Bone marrow (tissue), 2 donors: Measurements from ENCODE around the gene PPP1R14D.

Experiments used
- DNase-seq, 2 donors: peaks; one replicate each; lab custom pipeline; 2025; lab: John Stamatoyannopoulos, UW

PPP1R14D gene

DNA sequence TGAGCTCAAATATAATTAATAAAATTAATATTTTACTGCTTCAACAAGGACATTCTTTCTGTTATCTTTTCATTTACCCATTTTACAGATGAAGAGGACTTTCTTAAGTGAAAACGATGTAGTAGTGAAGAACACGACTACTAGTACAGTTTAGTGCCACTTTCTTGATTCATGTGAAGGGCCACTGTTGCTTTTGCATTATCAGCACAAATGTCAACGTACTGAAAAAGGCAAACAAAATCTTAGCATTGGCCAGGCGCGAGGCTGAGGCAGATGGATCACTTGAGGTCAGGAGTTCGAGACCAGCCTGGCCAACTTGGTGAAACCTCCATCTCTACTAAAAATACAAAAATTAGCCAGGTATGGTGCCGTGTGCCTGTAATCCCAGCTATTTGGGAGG lies 9.5 kb downstream of the PPP1R14D start:
- no peak for DNase-seq

DNA sequence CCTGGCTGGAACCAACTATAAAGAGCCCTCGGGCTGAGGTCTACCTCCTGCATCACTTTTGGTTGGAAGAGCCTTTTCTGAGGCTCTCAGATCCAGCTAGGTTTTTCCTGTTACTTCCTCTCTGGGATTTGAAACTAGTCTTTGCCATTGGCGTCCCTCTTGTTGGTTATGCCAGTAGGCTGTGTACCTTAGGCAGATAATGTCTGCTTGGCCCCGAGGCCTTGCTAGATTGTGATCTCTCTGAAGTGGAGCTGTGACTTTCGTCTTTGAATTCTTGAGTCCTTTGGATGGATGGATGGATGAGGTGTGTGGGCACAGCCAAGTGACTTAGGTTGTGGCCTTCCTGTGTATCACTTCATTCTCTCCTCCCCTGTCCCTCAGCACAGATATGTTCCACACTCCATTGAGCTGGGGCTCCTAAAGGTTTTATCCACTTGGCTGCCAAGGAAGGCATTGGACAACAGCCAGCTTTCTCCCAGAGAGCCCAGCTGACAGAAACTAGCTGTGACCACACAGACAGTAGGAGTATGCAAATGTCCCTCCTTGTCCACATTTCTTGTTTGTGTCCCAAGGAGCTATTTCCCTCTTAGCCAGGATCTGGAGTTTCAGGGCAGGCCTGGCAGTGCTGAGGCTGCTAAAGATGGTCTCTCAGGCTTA lies 13.3 kb downstream of the PPP1R14D start:
- DNase-seq = no peak

DNA sequence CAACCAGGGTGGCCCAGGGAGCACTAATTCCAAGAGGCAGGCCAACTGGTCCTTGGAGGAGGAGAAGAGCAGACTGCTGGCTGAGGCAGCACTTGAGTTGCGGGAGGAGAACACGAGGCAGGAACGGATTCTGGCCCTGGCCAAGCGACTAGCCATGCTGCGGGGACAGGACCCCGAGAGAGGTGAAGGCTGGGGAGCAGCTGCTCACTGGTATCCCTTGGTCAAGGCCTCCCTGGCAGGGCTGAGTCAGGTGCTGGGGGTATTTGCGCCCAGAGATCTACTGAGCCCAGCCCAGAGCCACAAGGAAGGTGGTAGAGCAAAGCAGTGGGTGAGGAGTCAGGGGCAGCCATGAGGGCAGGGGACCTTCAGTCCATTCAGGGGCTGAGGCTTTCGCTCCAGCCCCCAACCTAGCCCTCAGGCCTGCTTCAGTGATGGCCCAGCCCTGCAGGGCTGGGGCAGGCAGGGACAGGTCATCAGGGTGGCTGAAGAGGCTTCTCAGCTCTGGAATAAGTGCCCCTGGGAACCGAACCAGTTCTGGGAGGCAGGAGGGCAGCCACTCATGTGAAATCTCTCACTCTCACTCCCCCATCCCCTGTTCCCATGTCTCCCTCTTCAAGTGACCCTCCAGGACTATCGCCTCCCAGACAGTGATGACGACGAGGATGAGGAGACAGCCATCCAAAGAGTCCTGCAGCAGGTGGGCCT lies 15.6 kb downstream of the PPP1R14D start:
- DNase-seq = no peak

DNA sequence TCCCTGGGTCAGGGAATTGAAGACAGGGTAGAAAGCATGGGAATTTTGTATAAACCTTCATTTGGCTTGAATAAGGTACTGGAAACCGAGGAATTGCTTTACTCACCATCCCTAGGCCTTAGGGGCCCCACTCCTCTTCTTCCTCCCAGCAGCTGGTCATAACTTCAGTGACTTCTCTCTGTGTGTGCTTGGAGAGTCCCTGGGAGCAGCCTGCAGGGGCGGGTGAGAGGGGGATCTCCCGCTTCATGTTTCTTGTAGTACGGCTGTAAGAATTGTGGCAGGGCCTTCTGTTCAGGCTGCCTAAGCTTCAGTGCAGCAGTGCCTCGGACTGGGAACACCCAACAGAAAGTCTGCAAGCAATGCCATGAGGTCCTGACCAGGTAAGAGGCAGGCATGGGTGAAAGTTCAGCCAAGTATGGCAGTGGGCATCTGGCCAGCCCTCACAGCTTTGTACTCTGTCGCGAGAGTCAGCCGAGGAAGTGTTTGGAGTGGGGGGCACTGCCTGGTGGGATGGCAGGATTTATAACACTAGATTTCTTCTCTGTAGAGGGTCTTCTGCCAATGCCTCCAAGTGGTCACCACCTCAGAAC lies 19.6 kb downstream of the PPP1R14D start:
- no peak for DNase-seq

DNA sequence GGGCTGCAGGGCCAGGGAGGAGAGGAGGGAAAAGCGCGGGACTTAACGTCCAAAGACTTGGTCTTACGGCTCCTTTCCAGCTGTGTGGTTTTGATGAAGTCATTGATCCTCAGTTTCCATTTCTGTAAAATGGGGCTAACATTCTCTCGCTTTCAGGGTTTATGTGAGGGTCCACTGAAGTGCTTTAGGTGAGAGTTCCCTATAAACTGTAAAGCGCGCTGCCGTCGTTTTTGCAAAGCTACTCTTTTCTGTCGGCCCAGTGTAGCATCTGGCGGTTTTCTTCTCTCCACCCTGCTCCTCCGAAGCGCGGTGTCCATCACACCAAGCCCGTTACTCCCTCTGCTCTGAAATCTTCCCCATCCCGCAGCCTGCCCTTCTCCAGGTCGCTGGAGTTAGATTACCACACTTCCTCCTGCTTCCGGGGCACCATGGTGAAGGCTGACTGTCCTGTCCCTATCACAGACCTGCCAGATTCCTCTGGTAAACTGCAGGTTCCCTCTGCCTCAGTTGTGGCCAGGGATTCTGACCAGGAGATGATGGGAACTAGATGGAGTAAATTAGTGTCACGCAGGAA lies 20.5 kb downstream of the PPP1R14D start:
- DNase-seq = no peak

DNA sequence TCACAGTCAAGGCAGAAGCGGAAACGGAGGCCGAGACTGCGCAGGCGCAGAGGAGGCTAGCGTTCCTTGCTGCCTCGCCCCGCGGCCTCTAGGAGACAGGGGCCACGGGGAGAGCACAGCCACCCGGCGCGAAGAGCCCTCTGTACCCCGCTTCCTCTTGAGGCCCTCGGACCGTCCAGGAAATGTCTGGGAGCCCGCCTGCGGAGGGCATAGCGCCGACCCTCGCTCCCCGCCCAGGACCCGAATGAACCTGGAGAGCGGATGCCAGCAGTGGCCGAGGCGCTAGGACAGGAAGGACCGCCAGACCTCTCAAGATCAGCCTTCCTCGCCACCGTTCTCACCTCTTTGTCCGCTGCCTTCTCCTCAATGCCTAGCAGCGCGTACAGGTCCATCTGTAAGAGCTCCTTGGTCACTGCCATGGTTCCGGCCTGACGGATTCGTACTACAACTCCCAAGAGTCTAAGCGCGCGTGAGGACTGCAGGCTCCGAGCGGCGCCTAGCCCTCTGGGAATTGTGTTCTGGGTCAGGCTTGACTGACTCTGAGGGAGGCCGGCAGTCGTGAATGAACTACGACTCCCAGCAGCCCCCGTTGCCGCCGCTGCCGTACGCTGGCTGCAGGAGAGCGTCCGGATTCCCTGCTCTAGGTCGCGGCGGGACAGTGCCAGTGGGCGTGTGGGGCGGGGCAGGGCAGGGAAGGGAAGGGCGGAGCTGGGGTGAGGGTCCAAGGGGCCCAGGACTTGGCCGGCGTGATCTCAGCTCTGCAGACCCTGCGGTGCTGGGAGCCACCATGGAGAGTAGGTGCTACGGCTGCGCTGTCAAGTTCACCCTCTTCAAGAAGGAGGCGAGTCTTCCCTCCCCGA lies 21.2 kb downstream of the PPP1R14D start, which contains the start of the genes DNAJC17 and ZFYVE19:
Gene DNAJC17, minus strand, starts transcription at position 446 of the 860 bp plus-strand sequence. Its CDS starts 27 bp downstream, at position 419.
Gene ZFYVE19, plus strand, starts transcription at position 62 of the 860 bp plus-strand sequence. Its CDS starts 501 bp downstream, at position 563.
- peak; percentile 88 to 96 for DNase-seq

DNA sequence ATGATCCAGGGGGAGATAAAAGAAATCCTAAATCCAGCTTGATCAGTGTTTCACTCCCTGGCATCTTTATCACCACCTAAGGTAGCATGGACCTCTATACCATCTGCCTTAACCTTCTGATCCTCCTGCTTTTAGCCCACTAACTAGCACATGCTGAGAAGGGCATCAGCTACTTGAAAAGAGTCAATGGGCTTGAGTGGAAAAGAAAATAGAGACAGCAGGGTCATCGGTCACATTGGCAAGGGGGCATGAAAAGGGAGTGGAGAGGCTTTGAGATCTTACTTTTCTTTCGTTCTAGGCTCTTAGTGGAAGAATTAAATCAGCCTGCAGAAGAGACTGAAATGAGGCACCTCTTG lies 21.9 kb downstream of the PPP1R14D start:
- DNase-seq = no peak

DNA sequence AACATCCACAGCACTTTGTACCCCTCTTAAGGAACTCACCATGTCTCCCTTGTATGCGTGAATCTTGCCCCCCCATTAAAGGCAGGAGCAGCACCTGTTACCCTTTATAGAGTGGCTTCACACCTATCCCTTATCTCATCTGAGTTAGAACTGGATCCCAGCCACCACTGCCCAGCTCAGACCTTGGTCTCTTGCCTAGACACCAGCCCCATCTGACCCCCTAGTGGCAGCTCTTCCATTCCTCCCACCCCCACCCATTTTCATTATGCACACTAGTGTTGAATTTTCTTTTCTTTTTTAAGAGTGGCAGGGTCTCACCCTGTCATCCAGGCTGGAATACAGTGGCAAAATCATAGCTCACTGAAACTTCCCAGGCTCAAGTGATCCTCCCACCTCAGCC lies 24.8 kb downstream of the PPP1R14D start:
- no peak for DNase-seq

DNA sequence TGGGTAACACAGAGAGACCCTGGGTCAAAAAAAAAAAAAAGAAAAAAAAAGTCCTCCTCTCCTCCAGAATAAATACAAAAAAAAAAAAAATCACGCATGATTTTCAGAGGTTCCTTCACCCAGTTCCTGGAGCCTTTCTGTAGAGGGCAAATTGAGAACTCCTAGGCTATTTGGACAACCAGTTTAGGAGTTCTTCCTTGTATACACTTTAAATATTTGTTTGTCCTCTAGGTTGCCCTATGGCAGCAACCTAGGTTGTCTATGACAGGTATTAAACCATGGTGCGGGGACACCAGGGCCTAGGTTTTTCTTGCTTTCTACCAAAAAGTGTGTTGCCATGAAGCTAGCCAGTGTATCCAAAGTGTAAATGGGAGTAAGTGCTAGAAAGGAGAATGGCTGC lies 25.4 kb downstream of the PPP1R14D start:
- no peak for DNase-seq

DNA sequence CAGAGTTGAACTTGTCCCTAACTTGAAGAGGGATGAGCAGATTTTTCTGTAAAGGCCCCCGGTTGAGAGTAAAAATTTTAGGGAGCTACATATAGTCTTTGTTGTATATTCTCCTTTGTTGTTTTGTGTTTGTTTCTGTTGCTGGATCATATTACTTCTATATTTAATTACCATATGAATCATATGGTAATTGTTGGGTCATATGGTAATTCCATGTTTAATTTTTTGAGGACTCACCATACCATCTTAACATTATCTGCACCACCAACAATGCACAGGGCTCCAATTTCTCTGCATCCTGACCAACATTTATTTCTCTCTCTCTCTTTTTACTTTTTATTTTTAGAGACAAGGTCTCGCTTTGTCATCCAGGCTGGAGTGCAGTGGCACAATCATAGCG lies 29.0 kb downstream of the PPP1R14D start:
- DNase-seq = no peak

DNA sequence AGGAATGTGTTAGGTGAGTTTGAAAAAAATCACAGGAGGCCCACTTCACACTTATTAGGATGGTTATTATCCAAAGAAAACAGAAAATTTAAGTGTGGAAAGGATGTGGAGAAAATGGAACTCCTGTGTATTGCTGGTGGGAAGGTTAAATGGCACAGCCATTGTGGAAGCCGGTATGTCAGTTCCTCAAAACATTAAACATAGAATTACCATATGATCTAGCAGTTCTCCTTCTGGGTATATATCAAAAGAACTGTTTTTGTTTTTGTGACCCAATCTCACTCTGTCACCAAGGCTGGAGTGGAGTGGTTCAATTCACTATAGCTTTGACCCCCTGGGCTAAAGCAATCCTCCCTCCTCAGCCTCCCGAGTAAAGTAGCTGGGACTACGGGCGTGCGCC lies 32.0 kb downstream of the PPP1R14D start:
- no peak for DNase-seq

DNA sequence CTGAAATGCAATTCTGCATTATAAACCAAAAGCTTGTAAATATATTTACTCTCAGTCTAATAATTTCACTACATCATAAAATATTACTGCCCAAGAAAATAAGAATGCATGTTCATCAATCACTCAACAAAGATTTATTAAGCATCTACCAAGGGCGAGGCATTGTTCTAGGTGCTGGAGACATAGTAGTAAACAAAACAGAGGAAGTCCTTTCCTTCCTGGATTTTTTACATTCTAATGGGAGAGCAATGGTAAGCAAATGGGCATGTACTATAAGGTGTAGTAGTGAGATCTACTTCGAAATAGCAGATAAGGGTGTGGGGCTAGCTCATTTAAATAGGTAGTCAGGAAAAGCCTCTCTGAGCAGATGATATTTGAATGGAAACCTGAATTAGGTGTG lies 32.5 kb downstream of the PPP1R14D start:
- DNase-seq = no peak

DNA sequence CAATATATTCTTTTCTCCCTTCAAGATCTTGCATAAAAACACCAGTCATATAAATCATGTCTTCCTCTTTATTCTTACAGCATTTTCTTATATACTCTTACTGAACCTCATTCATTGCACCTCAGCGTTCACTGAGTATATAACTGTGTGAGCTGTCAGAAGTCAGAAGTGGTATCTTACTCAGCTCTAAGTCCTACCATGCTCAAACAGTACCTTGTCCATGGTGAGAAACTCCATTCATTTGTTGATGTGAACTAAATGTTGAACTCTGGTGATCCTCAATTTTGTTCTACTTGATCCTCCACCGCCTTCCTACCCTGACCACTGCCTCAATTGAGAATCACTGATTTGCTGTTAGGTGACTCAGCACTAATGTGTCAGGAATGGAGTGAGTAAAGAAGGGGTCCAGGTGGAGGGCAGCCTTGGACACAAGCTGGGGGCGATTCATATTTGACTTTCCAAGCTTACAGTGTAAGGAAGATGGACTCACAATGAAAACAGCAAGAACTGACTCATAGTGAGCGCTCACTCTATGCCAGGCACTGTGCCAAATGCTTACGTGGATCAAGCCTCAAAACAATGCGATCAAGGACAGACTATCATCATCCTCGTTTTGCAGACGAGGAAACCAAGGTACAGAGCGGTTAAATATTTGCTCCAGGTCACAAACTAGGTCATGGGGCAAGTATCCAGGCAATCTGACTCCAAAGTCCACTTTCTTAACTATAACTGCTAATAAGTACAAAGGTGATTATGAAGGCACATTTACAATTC lies 35.1 kb downstream of the PPP1R14D start:
- DNase-seq = no peak

DNA sequence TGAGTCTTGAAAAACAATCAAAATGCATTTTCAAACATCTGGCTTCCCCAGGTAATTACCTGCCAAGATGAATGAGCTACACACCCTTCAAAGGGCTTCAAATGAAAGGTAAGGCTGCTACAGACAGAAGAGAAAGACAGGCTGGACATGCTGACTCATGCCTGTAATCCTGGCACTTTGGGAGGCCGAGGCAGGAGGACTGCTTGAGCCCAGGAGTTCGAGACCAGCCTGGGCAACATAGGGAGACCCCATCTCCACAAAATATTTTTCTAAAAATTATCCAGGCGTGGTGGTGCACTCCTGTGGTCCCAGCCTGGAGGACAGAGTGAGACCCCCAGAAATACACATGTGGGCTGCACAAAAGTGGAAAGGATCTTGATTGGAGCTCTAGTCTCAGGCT lies 36.1 kb downstream of the PPP1R14D start:
- DNase-seq = no peak

DNA sequence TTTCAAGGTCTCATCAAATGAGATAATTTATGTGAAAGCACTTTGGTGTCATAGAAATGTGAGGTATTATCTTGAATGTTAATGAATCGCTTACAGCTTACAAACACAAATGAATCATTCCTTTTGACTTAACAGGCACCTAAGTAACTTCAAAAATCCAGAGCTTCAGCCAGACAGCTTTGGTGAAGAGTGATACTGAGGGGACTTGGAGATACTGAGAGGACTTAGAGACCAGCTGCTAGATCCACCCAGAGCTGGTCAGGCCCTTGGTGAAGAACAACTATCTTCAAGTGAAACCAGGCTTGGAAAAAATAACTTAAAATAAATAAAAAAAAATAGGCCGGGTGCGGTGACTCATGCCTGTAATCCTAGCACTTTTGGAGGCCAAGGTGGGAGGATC lies 37.8 kb downstream of the PPP1R14D start:
- DNase-seq = no peak

DNA sequence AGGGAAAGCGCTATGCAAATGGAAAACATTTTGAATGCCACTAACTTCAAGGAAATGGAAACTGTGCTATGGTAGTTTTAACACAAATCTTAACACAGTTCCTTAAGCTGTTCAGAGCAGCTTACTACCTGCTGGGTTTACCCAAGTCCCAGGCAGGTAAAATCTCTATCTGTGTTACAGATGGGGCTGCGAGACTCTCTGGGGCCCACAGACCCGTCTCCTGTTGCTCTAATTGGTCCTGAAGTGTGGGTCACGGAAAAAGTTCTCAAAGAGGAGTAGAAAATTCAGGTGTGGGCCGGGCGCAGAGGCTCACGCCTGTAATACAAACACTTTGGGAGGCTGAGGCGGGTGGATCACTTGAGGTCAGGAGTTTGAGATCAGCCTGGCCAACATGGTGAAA lies 38.5 kb downstream of the PPP1R14D start:
- no peak for DNase-seq

DNA sequence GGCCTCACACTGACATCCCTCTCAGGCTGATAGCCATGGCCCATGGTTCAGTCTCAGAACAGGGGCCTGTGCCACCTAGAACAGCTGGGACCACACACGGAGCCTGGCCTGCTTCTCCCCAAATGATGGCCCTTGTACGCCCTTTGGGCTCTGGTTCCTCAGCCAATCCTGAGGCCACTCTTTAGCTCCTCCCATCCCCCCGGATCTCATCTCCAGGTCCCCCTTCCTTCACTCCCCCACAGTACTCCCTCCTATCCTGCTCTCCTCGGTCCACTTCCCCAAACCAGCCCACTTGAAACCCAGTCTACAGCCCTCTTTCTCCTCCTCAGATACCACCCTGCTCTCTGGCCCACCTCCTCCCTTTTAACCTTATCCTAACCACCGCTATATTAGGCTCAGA lies 39.4 kb downstream of the PPP1R14D start:
- no peak for DNase-seq

DNA sequence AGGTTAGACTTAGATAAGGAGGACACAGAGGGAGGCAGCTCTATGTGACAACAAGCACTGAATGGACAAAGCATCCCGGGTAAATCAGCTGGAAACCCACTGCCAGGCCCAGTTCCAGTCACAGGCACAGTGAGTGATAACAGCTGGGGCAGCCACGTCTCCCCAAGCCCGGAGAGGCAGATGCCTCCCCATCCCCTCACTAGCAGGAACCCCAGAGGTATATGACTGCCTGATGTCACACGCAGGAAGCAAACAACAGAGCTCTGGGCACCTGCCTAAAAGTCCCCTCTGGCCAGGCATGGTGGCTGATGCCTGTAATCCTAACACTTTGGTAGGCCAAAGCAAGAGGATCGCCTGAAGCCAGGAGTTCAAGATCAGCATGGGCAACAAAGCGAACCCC lies 40.5 kb downstream of the PPP1R14D start:
- no peak for DNase-seq

DNA sequence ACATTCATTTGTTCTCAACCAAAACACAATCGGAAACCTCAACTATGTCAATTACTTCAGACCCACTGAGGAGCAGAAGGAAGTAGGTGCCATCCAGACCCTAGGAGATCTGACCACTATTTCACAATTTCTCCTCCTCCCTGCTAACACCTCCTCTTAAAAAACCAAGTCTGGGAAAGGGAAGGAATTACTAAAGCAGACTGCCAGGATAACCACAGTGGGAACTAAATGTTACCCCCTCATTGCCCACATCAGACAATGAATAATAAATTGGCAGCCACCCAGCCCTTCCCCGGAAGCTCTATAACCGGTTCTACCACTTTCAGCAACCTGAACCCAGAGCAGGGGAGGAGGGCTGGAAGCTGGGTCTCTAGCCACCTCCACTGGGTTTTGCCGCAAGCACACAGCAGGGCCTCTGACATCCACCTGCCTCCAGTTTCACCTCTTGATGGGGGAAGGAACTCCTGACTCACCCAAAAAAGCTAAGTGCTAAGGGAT lies 41.1 kb downstream of the PPP1R14D start:
- DNase-seq = no peak

DNA sequence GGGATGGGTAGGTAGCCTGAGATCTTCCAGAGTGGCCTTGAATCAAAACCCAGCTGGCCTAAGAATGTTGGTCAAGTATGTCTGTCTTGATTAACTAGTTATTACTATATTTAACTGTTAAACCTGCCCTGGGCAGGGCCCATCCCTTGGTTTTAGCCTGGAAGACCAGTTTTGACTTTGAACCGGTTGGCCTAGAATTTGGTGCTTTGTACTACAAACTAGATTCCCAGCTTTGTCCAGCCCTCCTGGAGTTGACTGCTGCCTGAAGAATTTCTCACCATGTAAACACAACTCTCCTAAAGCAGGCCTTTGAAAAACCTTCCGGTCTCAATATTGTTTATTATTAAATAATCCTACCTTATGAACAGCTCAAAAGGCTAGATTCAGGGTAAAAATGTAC lies 42.7 kb downstream of the PPP1R14D start:
- DNase-seq = no peak

DNA sequence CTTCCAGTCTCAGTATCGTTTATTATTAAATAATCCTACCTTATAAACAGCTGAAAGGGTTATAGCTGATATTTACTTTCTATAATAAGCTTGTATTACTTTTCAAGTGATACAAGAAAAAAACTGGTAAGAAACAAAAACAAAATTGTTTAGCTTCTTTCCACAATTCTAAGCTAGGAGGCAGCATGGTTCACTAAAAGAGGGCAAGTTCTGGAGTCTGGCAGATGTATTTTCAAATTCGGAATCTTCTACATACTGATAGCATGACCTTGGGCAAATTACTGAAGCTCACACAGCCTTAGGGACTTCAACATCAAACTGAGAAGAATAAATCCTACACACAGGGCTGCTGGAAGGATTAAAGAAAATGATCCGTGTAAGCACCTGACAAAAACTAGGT lies 43.3 kb downstream of the PPP1R14D start:
- no peak for DNase-seq
